GM12892 (cell line): ENCODE results near the gene TGFB2.

ENCODE experiments used
- DNase-seq: peaks from one replicate; pipeline ENCODE4 v3.0.0; 2011; ENCODE audit not compliant: insufficient read length
- FAIRE-seq: peaks from 2 replicates; lab custom pipeline; 2011; peaks lifted over from hg19 to GRCh38; lab: Jason Lieb, UNC
- POLR2A ChIP-seq: IDR thresholded peaks from 2 replicates; pipeline ENCODE4 v1.6.1; 2011; ENCODE audit warnings: low read depth, low read length, control low read depth
- POLR2AphosphoS5 ChIP-seq: IDR thresholded peaks from 2 replicates; pipeline ENCODE4 v1.6.1; 2011; ENCODE audit warnings: low read depth, low read length, control low read depth
- TAF1 ChIP-seq: IDR thresholded peaks from 2 replicates; pipeline ENCODE4 v1.6.1; 2011; ENCODE audit warnings: low read depth, mild to moderate bottlenecking, control low read depth, low read length, borderline replicate concordance

Gene TGFB2

GRCh38 chr1:218377143-218377660 is 32.1 kb downstream of the TGFB2 start:
- DNase-seq (no peak), FAIRE-seq (no peak)
- TF ChIP-seq POLR2AphosphoS5 (no peak), TAF1 (no peak), POLR2A (no peak)

GRCh38 chr1:218380125-218380977 is 35.2 kb downstream of the TGFB2 start:
- DNase-seq, result no peak
- TF ChIP-seq TAF1, result no peak
- TF ChIP-seq POLR2A, result no peak
- TF ChIP-seq POLR2AphosphoS5, result no peak
- FAIRE-seq, result no peak

GRCh38 chr1:218382261-218382660 is 37.1 kb downstream of the TGFB2 start:
- DNase-seq, result no peak
- TF ChIP-seq POLR2AphosphoS5 (no peak), POLR2A (no peak), TAF1 (no peak)
- no peak for FAIRE-seq

- DNase-seq (no peak), FAIRE-seq (no peak)
- TF ChIP-seq TAF1, result no peak
- TF ChIP-seq POLR2AphosphoS5, result no peak
- TF ChIP-seq POLR2A, result no peak
Measured at GRCh38 chr1:218383051-218383450, 37.9 kb downstream of the TGFB2 start.

- TF ChIP-seq POLR2AphosphoS5 (no peak), POLR2A (no peak), TAF1 (no peak)
- FAIRE-seq, result no peak
- no peak for DNase-seq
Measured at GRCh38 chr1:218383681-218384080, 38.5 kb downstream of the TGFB2 start.

GRCh38 chr1:218384581-218384993 is 39.5 kb downstream of the TGFB2 start:
- FAIRE-seq (no peak), DNase-seq (no peak)
- TF ChIP-seq TAF1, result no peak
- TF ChIP-seq POLR2A, result no peak
- no peak for TF ChIP-seq POLR2AphosphoS5

- DNase-seq (no peak), FAIRE-seq (no peak)
- no peak for TF ChIP-seq POLR2AphosphoS5
- TF ChIP-seq POLR2A, result no peak
- TF ChIP-seq TAF1, result no peak
Measured at GRCh38 chr1:218388591-218388990, 43.5 kb downstream of the TGFB2 start.

- DNase-seq, result no peak
- FAIRE-seq, result no peak
- TF ChIP-seq TAF1 (no peak), POLR2AphosphoS5 (no peak), POLR2A (no peak)
Measured at GRCh38 chr1:218390618-218391017, 45.5 kb downstream of the TGFB2 start.

GRCh38 chr1:218392780-218393179 is 47.6 kb downstream of the TGFB2 start:
- DNase-seq (no peak), FAIRE-seq (no peak)
- TF ChIP-seq POLR2AphosphoS5, result no peak
- TF ChIP-seq TAF1, result no peak
- no peak for TF ChIP-seq POLR2A

GRCh38 chr1:218394416-218394815 is 49.3 kb downstream of the TGFB2 start:
- FAIRE-seq (no peak), DNase-seq (no peak)
- no peak for TF ChIP-seq POLR2A
- no peak for TF ChIP-seq POLR2AphosphoS5
- no peak for TF ChIP-seq TAF1

GRCh38 chr1:218394989-218395388 is 49.9 kb downstream of the TGFB2 start:
- no peak for TF ChIP-seq POLR2A
- TF ChIP-seq POLR2AphosphoS5, result no peak
- TF ChIP-seq TAF1, result no peak
- FAIRE-seq (no peak), DNase-seq (no peak)

GRCh38 chr1:218395916-218396315 is 50.8 kb downstream of the TGFB2 start:
- DNase-seq (no peak), FAIRE-seq (no peak)
- no peak for TF ChIP-seq POLR2AphosphoS5
- TF ChIP-seq POLR2A, result no peak
- TF ChIP-seq TAF1, result no peak

- TF ChIP-seq TAF1 (no peak), POLR2AphosphoS5 (no peak), POLR2A (no peak)
- FAIRE-seq, result no peak
- no peak for DNase-seq
Measured at GRCh38 chr1:218397752-218398339, 52.7 kb downstream of the TGFB2 start.
